H9 (cell line): ENCODE data around the gene CCDC33. TPM values are rescaled to one million over a fixed set of nuclear protein-coding genes. Genes with fewer than 3 reads are reported as not detected.
A peak's percentile ranks its signal among the peaks of the same experiment; 100 is the strongest.

Experiments
- DNase-seq: peaks from one replicate; pipeline ENCODE4 v3.0.0-alpha.2; 2017
- H2AFZ ChIP-seq: one replicate; pipeline ENCODE4 v1.6.1; 2013; ENCODE audit warnings: mild to moderate bottlenecking, low read length, control low read depth, moderate library complexity
- H2AK5ac ChIP-seq: 2 replicates; pipeline ENCODE4 v1.6.1; 2013; ENCODE audit warnings: low read length, control low read depth, mixed read lengths; ENCODE audit not compliant: insufficient read length
- H2BK120ac ChIP-seq: one replicate; pipeline ENCODE4 v1.6.1; 2013; ENCODE audit warnings: low read depth, mild to moderate bottlenecking, low read length, control low read depth, inconsistent platforms; ENCODE audit not compliant: poor library complexity, severe bottlenecking
- H2BK12ac ChIP-seq: 2 replicates; pipeline ENCODE4 v1.6.1; 2013; ENCODE audit warnings: low read length, control low read depth, mixed read lengths, low read depth; ENCODE audit not compliant: insufficient read length
- H2BK15ac ChIP-seq: 2 replicates; pipeline ENCODE4 v1.6.1; 2013; ENCODE audit warnings: low read depth, low read length, control low read depth
- H2BK20ac ChIP-seq: one replicate; pipeline ENCODE4 v1.6.1; 2013; ENCODE audit warnings: low read depth, mild to moderate bottlenecking, low read length, control low read depth, inconsistent platforms; ENCODE audit not compliant: poor library complexity, severe bottlenecking
- H2BK5ac ChIP-seq: 2 replicates; pipeline ENCODE4 v1.6.1; 2013; ENCODE audit warnings: low read length, control low read depth, mixed read lengths; ENCODE audit not compliant: insufficient read length
- H3K14ac ChIP-seq: 2 replicates; pipeline ENCODE4 v1.6.1; 2013; ENCODE audit warnings: low read length, control low read depth; ENCODE audit not compliant: insufficient read depth
- H3K18ac ChIP-seq: 2 replicates; pipeline ENCODE4 v1.6.1; 2013; ENCODE audit warnings: low read depth, mild to moderate bottlenecking, mixed read lengths, low read length, control low read depth; ENCODE audit not compliant: insufficient read length
- H3K23ac ChIP-seq: 2 replicates; pipeline ENCODE4 v1.6.1; 2013; ENCODE audit warnings: low read length, control low read depth, mixed read lengths, low read depth; ENCODE audit not compliant: insufficient read length
- H3K23me2 ChIP-seq: 2 replicates; pipeline ENCODE4 v1.6.1; 2013; ENCODE audit warnings: low read depth, mild to moderate bottlenecking, mixed read lengths, low read length, control low read depth; ENCODE audit not compliant: insufficient read length, poor library complexity, severe bottlenecking
- H3K27ac ChIP-seq: 2 replicates; pipeline ENCODE4 v1.5.1; 2013; ENCODE audit warnings: low read length, control low read depth, mixed read lengths, low read depth; ENCODE audit not compliant: insufficient read length
- H3K27me3 ChIP-seq: 2 replicates; pipeline ENCODE4 v1.6.1; 2013; ENCODE audit warnings: low read length, control low read depth, inconsistent platforms; ENCODE audit not compliant: insufficient read depth
- H3K4ac ChIP-seq: 2 replicates; pipeline ENCODE4 v1.6.1; 2013; ENCODE audit warnings: low read depth, mild to moderate bottlenecking, control low read depth, inconsistent platforms, low read length, moderate library complexity
- H3K4me1 ChIP-seq: 2 replicates; pipeline ENCODE4 v1.6.1; 2013; ENCODE audit warnings: low read length, control low read depth, inconsistent platforms; ENCODE audit not compliant: insufficient read depth
- H3K4me2 ChIP-seq: 2 replicates; pipeline ENCODE4 v1.6.1; 2013; ENCODE audit warnings: low read length, control low read depth, mixed read lengths; ENCODE audit not compliant: insufficient read length, insufficient read depth
- H3K56ac ChIP-seq: 2 replicates; pipeline ENCODE4 v1.6.1; 2013; ENCODE audit warnings: low read depth, mild to moderate bottlenecking, mixed read lengths, low read length, control low read depth; ENCODE audit not compliant: insufficient read length
- H3K79me1 ChIP-seq: 2 replicates; pipeline ENCODE4 v1.6.1; 2013; ENCODE audit warnings: low read depth, mild to moderate bottlenecking, moderate library complexity, low read length, control low read depth, inconsistent platforms; ENCODE audit not compliant: insufficient read depth, poor library complexity, severe bottlenecking
- H3K79me2 ChIP-seq: 2 replicates; pipeline ENCODE4 v1.6.1; 2013; ENCODE audit warnings: low read length, control low read depth, inconsistent platforms; ENCODE audit not compliant: insufficient read depth
- H3K9ac ChIP-seq: 2 replicates; pipeline ENCODE4 v1.6.1; 2013; ENCODE audit warnings: low read length, control low read depth, mixed read lengths; ENCODE audit not compliant: insufficient read length; ENCODE audit errors: extremely low read depth
- H3K9me3 ChIP-seq: one replicate; pipeline ENCODE4 v1.6.1; 2013; ENCODE audit warnings: low read depth, low read length, inconsistent platforms; ENCODE audit not compliant: control insufficient read depth
- H3T11ph ChIP-seq: one replicate; pipeline ENCODE4 v1.6.1; 2013; ENCODE audit warnings: mild to moderate bottlenecking, low read length, control low read depth, inconsistent platforms
- H4K20me1 ChIP-seq: one replicate; pipeline ENCODE4 v1.6.1; 2013; ENCODE audit not compliant: control insufficient read depth, insufficient read length, insufficient read depth
- H4K5ac ChIP-seq: 2 replicates; pipeline ENCODE4 v1.6.1; 2013; ENCODE audit warnings: low read depth, mild to moderate bottlenecking, mixed read lengths, low read length, control low read depth; ENCODE audit not compliant: insufficient read length
- H4K8ac ChIP-seq: replicated peaks from 2 replicates; pipeline ENCODE4 v1.6.1; 2013; ENCODE audit warnings: low read length, control low read depth, mixed read lengths, low read depth; ENCODE audit not compliant: insufficient read length
- H4K91ac ChIP-seq: 2 replicates; pipeline ENCODE4 v1.6.1; 2013; ENCODE audit warnings: low read depth, mild to moderate bottlenecking, moderate library complexity, mixed read lengths, low read length, control low read depth; ENCODE audit not compliant: insufficient read length
- H3K27ac Mint-ChIP-seq, 3 experiments: 2 replicates in 2 of 3; 3 replicates in 1 of 3; pipeline ENCODE4 v1.8.0; 2020 to 2021; ENCODE audit warnings: mixed read lengths in 3 of 3, mild to moderate bottlenecking in 1 of 3, moderate library complexity in 1 of 3
- H3K27me3 Mint-ChIP-seq: 2 replicates; pipeline ENCODE4 v1.8.0; 2021; ENCODE audit warnings: low read depth, mild to moderate bottlenecking, moderate library complexity, mixed read lengths
- H3K36me3 Mint-ChIP-seq, 3 experiments: 2 replicates in 2 of 3; 3 replicates in 1 of 3; pipeline ENCODE4 v1.8.0; 2020 to 2021; ENCODE audit warnings: low read depth in 3 of 3, mixed read lengths in 3 of 3; ENCODE audit not compliant: insufficient read depth in 1 of 3
- H3K4me1 Mint-ChIP-seq, 2 experiments: 2 replicates each; pipeline ENCODE4 v1.8.0; 2020; ENCODE audit warnings: mixed read lengths in 2 of 2
- H3K4me3 Mint-ChIP-seq, 2 experiments: 2 replicates in 1 of 2; 3 replicates in 1 of 2; pipeline ENCODE4 v1.8.0; 2020 to 2021; ENCODE audit warnings: mild to moderate bottlenecking in 2 of 2, mixed read lengths in 2 of 2, moderate library complexity in 1 of 2
- H3K9me3 Mint-ChIP-seq, 2 experiments: 2 replicates in 1 of 2; 3 replicates in 1 of 2; pipeline ENCODE4 v1.8.0; 2020; ENCODE audit warnings: mild to moderate bottlenecking in 2 of 2, mixed read lengths in 2 of 2, moderate library complexity in 1 of 2
- WGBS: extraction: QIAGEN DNeasy Blood & Tissue Kit; methylation state at CpG from one replicate; pipeline ENCODE4 v1.1.7; 2013; ENCODE audit warnings: missing lambda C conversion rate, low lambda C conversion rate, mixed read lengths; ENCODE audit not compliant: insufficient read length; ENCODE audit errors: extremely low coverage; 5-methylcytosine and 5-hydroxymethylcytosine counted together
- total RNA-seq: library from RNA; stranded (reverse); gene quantifications from 2 replicates; pipeline ENCODE4 v1.2.1, GENCODE V29; 2021
- TF ChIP-seq, protein P1 (sequence below): fragments of 200-600 bp; sonication (generic); conservative IDR thresholded peaks from 3 replicates; pipeline ENCODE4 v1.8.0; 2021; ENCODE audit warnings: antibody characterized with exemption, mild to moderate bottlenecking

Gene CCDC33
- total RNA-seq, 1 experiment from 2014 or later, result 4.6 TPM

DNA sequence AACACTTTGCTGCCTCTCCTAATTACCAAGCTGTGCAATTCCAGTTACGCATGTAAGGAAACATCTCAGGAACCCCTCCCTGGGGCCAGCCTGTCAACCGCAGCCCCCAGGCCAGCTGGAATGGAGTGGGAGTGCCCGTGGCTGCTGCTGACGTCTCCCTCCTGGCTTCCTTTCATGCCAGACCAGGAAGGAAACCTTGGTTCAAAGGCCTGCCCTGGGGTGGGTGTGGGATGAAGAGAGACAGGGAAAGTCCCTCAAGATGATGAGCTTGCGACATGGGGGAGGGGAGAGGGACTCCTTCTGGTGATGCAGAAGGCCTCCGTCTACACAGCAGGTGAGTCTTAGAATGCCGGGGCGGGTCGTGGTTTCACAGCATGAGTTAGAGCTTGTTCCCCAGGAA lies 142.7 kb downstream of the CCDC33 start:
- peaks cover 13 to 26% of the 10 kb centered on the region in 2 experiments for H3K4me1 Mint-ChIP-seq
- H3K27me3 Mint-ChIP-seq, result no peaks in the 10 kb centered on the region; the same call in none of the 2 replicates
- no peak overlapping the region for H2BK5ac ChIP-seq
- H2BK120ac ChIP-seq, result no peak overlapping the region
- no peaks in the 10 kb centered on the region for H3K9me3 Mint-ChIP-seq
- H3K9ac ChIP-seq, result no peak overlapping the region
- H3K23ac ChIP-seq, result no peak overlapping the region
- no peaks in the 10 kb centered on the region for H3K79me2 ChIP-seq
- no peak overlapping the region for H3K27ac ChIP-seq
- peaks cover 9% of the 10 kb centered on the region for H3K23me2 ChIP-seq
- WGBS, result no CpG with 5 or more reads among the region's 9 CpGs
- no peak overlapping the region for H3K4me3 Mint-ChIP-seq
- H2AK5ac ChIP-seq, result no peak overlapping the region
- no peak overlapping the region for H4K8ac ChIP-seq
- no peak overlapping the region for H2BK15ac ChIP-seq
- H3K27ac Mint-ChIP-seq, result no peak overlapping the region; a peak in 1 of 7 replicates
- no peak overlapping the region for H4K91ac ChIP-seq
- H3K9me3 ChIP-seq, result no peaks in the 10 kb centered on the region
- no peak overlapping the region for H2AFZ ChIP-seq
- H2BK20ac ChIP-seq, result no peak overlapping the region
- no peaks in the 10 kb centered on the region for H3K27me3 ChIP-seq
- no peak overlapping the region for H3K4me2 ChIP-seq
- H3K79me1 ChIP-seq, result no peaks in the 10 kb centered on the region
- no peak overlapping the region for H3K4ac ChIP-seq
- TF ChIP-seq, protein P1, sequence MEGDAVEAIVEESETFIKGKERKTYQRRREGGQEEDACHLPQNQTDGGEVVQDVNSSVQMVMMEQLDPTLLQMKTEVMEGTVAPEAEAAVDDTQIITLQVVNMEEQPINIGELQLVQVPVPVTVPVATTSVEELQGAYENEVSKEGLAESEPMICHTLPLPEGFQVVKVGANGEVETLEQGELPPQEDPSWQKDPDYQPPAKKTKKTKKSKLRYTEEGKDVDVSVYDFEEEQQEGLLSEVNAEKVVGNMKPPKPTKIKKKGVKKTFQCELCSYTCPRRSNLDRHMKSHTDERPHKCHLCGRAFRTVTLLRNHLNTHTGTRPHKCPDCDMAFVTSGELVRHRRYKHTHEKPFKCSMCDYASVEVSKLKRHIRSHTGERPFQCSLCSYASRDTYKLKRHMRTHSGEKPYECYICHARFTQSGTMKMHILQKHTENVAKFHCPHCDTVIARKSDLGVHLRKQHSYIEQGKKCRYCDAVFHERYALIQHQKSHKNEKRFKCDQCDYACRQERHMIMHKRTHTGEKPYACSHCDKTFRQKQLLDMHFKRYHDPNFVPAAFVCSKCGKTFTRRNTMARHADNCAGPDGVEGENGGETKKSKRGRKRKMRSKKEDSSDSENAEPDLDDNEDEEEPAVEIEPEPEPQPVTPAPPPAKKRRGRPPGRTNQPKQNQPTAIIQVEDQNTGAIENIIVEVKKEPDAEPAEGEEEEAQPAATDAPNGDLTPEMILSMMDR, result no peak
- H3K56ac ChIP-seq, result no peak overlapping the region
- H3K18ac ChIP-seq, result no peak overlapping the region
- no peaks in the 10 kb centered on the region; the same call in 1 of the 2 replicates for H3K4me1 ChIP-seq
- peak; percentile 25 for DNase-seq
- no peak overlapping the region for H4K5ac ChIP-seq
- no peaks in the 10 kb centered on the region for H4K20me1 ChIP-seq
- no peak overlapping the region for H3K14ac ChIP-seq
- no peak overlapping the region for H2BK12ac ChIP-seq
- H3T11ph ChIP-seq, result no peak overlapping the region
- no peaks in the 10 kb centered on the region for H3K36me3 Mint-ChIP-seq
